Measurements from ENCODE around the gene OSBPL2.

Gene OSBPL2

DNA sequence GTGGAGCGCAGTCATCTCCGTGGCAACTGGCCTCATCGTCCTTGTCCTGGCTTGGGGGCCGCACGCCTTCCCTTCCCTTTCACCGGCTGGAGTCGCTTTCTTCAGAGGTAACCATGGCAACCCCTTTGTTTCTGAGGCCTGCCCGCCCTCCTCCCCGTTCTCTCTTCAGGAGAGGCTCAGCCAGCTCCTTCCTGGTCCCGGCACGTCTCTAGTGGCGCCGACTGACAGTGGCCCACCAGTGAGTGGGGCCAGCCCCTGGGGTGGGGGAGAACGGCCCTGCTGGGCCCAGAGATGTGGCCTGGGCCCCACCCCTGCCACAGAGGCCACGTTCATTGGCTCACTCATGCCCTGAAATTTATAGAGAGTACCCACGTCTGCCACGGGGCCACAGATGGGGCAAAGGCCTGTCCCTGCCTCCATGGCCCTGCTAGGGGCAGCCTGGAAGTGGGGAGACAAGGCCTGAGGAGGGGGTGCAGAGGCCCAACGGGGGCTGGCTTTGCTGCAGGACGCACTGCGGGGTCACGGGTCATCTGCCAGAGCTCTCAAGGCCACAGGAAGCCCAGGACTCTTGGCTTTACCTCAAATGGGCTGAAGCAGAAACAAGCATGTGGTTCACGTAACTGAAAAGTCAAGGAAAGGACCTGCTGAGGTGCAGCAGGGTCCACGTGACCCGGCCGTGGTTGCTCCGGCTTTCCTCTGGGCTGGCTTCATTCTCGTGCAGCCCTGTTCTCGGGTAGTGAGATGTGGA, 1.4 kb upstream of the OSBPL2 start:
- no peak for DNase-seq

DNA sequence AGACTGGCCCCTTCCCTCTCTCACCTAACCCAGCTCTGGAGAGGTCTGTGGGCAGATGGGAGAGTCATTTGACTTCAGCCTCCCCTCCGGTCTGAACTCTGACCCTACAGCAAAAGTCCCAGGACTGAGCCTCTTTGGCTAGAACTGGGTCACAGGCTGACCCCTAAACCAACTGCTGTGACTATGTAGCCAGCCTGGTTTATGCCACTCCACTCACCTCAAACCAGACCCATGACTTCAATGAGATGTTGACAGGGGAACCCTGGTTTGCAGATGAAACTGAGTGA, 864 bp upstream of the OSBPL2 start:
- no peak for DNase-seq

- DNase-seq, result no peak
Measured at GRCh38 chr20:62238569-62239277, 402 bp downstream of the OSBPL2 start.

DNA sequence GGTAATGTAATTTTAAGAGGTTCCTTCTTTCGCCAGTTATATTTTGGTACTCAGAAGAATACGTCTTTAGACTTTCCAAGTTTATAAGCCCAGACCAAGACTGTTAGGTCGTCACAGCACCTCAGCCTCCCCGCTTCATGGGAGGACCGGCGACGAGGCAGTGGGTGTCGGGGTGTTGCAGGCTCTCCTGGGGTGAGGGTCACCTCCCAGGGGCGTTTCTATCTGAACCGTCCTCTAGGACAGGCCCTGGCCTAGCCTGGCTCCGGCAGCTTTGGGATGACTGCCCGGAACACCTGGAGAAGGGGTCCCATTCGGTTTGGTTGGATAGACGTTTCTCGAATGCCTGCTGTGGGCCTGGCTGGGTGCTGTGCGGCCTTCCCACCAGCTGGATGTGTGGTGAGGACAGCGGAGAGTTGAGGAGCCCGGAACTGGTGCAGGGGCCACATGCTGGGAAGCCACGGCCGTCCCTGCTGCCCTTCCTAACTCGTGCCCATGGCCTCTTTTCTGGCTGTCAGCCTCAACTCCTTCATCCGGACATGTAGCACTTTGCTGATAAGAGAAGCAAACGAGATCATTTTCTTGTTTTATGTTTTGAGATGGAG, 1.1 kb downstream of the OSBPL2 start:
- DNase-seq, result no peak

DNA sequence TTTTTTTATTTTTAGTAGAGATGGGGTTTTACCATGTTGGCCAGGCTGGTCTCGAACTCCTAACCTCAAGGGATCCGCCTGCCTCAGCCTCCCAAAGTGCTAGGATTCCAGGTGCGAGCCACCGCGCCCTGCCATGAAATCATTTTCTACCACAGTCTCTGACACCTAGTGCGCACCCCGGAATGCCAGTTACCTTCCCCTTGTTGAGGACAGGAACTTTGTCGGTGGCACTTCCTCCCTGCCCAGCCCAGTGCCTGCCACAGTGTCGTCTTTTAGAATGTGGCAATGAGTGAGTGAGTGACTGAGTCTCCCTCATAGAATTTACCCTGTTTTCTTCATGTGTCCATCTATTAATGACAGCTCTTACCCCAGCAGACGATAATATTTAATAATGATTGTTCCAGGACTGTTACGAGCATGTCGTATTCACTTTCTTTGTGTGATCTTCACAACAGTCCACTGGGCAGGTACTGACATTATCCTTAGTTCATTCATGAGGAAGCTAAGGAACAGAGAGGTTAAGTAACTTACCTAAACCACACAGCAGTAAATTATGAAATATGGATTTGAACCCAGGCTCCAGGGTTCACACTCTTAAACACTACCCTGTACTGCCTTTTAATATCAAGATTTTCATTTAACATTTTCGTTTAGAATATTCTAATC, 1.8 kb downstream of the OSBPL2 start:
- DNase-seq, result no peak

DNA sequence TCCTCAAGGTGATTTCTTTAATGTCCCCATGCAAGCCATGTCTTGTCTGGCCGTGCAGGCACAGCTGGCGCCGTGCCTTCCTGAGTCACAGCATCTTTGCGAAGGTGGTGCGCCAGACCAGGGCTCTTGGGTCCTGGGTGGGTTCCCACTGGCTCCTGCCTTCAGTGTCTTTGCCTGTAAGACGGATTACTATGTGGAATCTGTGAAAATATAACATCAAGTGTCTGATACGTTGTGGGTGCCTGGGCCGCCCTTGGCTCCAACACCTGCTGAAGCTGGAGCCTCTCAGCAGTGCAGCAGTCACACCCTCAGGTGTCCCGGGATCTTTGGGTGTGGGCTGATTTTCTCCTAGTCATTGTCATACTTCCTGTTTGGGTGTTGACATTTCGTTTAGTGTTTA, 3.2 kb downstream of the OSBPL2 start:
- DNase-seq, result no peak

DNA sequence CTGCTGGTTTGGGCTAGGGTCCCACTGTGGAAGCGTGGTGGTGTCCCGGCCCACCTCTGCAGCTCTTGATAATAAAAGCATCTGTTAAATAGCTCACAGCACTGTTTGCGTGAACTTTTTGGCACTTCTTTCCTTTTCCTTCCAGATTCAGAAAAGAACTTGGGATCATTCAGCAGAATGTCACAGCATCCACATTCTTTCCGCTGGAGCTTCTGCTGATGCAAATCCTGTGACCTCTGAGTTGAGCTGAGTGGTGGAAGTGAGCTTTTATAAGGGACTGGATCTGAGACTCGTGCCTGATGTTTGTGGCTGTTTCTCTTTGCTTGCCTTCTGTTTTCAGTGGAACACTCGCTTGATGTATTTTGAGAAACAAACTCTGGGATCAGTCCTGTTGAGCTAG, 3.9 kb downstream of the OSBPL2 start:
- DNase-seq, result no peak

DNA sequence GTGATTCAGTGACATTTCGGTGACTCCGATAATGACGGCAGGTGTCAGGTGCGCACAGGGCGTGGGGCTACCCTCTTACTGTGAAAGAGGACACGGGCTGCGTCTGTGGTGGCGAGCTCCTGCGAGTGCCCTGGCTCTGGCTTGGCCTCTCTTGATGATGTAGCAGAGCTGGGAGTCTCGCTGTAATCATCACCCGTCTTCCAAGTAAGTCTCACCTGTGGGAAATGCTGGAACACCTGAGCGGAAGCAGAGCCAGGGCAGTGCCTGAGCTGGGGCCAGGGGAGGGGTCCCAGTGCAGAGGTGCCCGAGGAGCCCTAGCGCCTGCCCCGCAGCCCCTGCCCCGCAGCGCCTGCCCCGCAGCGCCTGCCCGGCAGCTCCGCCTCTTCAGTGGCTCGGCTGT, 4.8 kb downstream of the OSBPL2 start:
- DNase-seq, result no peak

DNA sequence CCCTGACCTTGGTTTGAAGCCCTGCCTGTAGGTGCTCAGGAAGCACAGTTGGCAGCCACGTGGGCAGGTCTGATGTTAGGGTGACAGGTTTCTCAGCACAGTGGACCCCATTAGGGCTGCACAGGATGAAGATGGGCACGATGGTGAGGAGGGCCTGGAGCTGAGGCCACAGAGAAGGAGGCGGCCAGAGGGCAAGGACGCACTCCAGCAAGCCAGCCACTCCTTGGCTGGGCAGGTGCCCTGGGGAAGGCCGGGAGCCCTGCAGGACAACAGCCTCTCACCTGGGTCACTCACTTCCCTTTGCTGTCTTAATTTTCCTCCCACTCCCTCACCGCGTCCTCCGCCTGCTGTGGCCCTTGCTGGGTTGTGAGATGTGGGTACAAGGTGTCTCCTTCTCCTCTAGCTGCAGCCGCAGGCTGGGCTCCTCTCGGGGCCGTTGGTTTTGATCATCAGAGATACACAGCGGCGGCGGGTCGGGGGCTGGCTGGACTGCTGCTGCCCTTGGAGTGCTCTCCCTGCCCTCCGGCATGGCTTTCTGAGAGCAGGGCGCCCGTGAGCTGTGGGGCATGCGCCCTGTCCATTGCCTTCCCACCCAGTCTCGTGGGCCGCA, 5.7 kb downstream of the OSBPL2 start:
- DNase-seq, result no peak

DNA sequence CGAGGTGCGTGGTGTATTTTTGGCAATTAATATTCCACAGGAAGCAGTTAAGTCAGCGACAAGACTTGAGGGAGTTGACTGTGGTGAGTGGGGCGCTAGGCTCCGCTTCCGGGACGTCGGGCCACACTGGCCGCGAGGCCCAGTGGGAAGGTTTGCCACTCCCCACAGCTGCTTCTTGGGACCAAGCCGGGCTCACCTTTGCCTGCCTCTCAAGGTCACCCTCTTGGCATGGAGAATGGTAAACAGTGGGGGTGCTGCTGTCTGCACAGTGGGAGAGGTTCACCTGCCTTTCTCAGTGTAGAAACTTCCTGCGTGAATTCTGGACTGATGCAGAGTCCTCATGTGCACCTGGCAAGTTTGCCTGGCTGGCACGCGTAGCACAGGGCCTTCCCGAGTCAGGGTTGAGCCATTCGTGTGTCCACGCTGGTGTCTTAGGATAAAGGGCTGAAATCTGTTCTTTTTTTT, 6.4 kb downstream of the OSBPL2 start:
- no peak for DNase-seq

GRCh38 chr20:62245911-62246280, 7.6 kb downstream of the OSBPL2 start:
- DNase-seq, result no peak

DNA sequence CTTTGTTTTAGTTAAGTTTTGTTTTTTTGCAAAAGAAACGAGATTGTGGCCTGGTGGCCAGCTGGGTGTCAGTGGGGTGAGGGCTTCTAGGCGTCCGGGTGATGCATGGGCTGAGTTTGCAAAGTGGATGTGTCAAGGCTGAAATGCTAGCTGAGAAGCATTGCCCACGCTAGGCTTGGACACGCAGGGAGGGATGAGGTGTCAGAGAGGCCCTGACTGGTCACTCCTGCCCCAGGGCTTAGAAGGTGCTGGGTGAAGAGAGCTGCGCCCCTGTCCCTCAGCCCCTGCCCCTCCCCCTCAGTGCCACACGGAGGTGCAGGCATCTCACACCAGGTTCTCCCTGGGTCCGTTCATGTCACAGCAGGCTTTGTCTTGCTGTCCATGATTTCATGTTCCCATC, 8.1 kb downstream of the OSBPL2 start:
- no peak for DNase-seq

- no peak for DNase-seq
Measured at GRCh38 chr20:62246872-62247652, 8.7 kb downstream of the OSBPL2 start.

GRCh38 chr20:62248890-62249560, 10.7 kb downstream of the OSBPL2 start:
- DNase-seq, result no peak

- DNase-seq, result no peak
Measured at GRCh38 chr20:62252342-62252966, 14.1 kb downstream of the OSBPL2 start.

DNA sequence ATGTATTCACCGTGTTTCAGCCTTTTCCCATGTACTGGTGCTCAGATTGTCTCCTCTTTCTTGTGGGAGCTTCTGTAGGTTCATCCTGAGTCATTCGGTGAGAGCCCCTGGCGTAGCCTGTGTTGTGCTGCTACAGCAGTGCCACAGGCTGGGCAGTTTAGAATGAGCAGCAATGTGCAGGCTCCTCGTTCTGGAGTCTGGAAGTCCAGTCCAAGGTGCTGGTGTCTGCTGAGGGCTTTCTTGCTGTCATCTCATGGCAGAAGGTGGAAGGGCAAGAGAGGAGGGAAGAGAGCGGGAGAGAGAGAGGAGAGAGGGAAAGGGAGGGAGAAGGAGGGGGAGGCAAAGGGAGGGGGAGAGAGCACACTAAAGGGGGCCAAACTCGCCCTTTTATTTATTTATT, 15.1 kb downstream of the OSBPL2 start:
- DNase-seq, result no peak

DNA sequence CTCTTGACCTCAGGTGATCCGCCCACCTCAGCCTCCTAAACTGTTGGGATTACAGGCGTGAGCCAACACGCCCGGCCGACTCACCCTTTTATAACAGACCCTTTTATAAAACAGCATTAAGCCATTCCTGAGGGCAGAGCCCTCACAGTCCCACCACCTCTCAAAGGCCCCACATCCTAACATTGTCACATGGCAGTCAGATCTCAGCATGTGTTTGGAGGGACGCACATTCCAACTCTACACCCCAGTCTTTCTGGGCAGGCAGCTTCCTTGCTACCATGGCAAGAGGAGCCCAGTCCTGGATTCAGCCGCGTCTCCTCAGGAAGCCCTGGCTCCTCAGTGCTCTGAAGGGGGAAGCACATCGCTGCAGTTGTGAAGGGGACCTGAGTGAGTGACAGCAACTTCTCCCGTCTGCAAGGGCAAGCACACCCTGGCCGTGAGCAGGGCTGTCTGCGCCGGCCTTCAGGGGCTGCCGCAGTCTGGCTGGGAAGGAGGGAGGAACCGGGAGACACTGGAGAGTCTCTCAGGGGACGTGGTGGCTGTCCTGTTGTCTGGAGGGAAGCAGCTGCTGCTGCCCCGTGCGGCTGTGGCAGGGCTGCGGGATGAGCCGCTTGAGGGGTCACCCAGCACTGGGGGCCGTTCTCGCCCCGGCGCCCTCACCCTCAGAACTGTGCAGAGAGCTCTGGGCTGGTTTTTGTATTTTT, 15.9 kb downstream of the OSBPL2 start:
- DNase-seq, result no peak

DNA sequence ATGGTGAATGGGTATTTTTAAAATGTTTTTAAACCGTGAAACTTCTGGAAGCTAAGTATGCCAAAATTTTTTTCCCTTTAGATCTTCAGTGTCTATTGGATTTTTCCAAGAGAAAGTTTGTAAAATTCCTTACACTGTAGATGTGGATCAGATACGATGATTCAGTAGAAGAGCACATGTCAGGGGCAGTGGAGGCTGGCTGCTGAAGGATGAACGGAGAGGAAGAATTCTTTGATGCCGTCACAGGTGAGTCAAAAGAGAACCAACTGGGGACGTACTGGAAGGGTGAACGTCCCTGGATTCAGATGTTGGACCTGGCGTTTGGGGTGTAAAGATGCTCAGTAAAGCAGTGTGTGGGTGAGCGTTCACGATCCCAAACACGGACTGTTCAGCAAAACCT, 17.7 kb downstream of the OSBPL2 start:
- DNase-seq, result no peak

DNA sequence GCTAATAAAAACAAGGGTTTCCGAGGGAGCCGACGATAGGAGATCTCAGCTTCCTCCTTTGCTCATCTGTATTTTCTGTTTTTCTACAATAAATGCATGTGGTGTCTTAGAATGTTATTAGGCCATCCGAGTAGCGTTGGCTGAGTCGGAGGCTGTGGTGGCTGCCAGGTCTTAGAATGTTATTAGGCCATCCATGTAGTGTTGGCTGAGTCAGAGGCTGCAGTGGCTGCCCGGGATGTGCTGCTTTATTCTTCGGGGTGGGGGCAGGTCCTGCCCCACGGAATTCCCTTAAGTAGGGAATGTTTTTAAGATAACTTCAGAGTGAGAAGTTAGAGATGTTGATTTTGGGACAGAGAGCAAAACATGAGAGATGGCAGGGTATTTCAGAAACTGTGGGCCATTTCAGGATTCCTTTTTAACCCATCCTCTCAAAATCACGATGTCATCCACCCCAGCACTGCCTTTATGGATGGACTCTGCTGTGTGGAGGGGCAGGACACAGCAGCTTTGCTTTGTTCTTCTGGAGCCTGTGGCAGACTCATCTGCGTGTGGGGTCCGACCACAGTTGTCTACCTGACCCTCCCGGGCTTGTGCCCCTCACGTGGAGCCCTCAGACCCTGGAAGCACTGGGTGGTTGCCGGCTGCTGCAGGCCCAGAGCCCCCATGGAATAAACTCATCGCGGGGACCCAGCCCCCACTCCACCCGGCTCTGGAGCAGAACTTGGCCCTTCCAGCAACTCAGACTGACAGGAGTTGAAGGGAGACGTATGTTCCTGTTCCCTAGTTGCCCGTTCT, 20.4 kb downstream of the OSBPL2 start:
- no peak for DNase-seq

- DNase-seq, result no peak
Measured at GRCh38 chr20:62259294-62259565, 20.9 kb downstream of the OSBPL2 start.

Data from KG1 (cell line).